GM21360 (cell line): ENCODE measurements around the gene HLA-DQA2.
"Not testable (repeated sequence)": the region's sequence is repeated elsewhere in the genome, so short reads cannot be mapped to it uniquely, and the experiment has no call there.

ENCODE experiments used
- ATAC-seq: cut with Tn5 transposase; IDR thresholded peaks from one replicate; pipeline ENCODE4 v1.9.1; 2021; ENCODE audit warnings: mild to moderate bottlenecking, moderate library complexity; ENCODE audit not compliant: unreplicated experiment

The HLA-DQA2 gene

DNA sequence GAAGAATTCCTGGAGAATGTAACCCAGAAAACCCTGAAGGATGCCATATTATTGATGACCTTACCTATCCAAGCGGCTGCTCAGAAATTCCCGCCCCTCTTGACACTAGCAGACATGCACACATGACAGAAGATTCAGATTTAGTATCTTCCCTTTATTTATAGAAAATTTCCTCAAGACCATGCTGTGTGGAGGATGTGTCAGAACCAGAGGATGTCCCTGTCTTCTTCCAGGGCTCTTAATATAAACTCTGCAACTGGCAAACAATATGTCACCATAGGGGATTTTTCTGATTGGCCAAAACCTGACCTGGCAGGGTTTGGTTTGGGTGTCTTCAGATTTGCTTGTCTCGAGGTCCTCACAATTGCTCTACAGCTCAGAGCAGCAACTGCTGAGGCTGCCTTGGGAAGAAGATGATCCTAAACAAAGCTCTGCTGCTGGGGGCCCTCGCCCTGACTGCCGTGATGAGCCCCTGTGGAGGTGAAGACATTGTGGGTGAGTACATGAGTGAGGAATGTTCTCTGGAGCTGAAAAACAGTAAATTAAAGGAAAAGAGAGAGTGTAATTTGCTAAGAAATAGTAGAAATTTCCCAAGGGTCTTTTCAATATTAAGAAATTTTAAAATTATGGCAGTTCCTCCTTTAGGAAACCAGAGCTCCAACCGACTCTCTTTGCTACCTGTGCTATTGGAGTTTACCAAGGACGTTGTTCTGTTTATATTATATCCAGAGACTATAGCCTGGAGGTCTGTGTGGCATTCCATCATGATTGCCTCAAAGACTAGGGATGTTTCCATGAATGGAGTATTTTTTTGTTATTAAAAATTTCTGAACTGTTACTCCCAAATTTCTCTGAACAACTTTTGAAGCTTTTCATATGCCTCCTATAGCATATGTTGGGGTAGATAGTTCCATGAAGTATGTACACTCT is at the start of gene HLA-DQA2:
Gene HLA-DQA2, plus strand, starts transcription at position 361 of the 930 bp plus-strand sequence. Its CDS starts 53 bp downstream, at position 414.
- no peak for ATAC-seq

DNA sequence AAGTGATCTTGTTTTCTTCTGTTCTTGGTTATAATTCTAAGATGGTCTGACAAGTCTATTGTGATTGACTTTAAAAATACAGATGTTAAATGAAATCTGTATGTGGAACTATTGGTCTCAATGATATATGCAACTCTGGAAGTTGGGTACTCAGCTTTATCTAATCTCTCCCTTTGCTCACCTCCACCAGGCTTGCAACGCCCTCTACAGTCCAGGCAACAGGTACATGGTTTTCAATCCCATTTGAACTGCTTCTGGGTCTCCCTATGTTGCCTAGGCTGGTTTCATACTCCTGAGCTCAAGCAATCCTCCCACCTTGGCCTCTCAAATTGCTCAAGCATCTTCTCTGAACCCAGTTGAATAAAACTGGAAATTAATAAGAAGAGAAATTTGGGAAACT is 49.2 kb upstream of the HLA-DQA2 start:
- ATAC-seq = no peak

DNA sequence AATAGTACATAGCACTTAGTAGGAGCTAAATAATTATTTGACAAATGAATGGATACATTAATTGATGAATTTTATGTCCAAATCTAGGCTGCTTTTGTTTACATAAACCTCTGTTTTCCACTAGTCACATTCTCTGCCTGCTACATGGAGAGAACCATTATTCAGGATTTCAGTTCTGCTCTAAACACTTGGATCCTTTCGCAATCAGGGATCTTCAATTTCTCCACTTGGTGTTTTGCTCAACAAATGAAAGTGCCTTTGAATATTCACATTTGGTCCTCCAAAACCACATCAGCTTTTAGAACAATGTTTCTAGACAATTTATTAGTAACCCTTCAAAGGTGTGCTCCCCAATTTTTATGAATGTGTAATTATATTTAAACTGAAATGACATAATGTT is 44.2 kb upstream of the HLA-DQA2 start:
- ATAC-seq = no peak

DNA sequence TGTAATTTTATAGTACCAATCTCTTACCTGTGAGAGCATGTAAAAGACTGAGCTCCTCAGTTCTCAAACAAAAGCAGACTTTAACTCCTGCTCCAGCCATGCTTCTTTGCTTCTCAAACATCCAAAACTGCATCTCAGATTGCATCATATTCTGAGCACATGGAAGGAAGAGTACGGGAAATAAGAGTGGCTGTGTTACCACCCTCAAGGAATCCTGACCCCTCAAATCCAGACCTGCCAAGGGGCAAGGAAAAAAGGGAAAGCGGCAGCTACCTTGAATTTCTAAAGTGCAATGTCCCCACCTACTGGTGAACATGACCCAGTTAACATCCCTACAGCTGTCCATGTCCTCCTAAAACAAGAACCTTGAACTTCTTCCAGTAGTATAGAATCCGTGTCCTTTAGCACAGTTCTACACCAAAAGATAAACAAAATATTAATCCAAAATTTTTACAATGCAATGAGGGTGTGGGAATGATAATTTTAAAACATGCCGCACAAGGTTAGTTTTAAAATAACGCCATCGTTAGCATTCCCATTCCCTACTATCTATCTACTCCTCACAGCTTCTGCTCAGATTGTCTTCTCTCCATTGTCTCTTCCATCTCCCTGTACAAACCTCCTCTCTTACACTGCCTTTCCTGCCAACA is 40.7 kb upstream of the HLA-DQA2 start:
- ATAC-seq = no peak

DNA sequence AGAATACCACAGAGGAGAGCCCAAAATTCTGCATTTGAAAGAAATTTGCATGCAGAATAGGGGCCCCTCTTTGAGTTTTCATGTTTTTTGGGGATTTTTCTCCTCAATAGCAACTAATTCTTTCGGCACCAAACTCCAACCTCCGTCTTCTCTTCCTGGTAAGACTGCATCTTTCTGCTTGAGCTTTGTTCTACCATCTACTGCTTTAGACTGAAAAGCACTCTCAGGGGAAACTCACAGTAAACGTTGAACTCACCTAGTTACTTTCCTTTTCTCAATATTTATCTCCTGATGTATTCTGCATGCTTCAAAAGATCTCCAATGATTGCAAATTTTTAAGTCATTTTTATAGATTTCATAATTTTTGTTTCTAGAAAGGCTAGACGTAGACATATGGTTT is 37.8 kb upstream of the HLA-DQA2 start:
- ATAC-seq = no peak

DNA sequence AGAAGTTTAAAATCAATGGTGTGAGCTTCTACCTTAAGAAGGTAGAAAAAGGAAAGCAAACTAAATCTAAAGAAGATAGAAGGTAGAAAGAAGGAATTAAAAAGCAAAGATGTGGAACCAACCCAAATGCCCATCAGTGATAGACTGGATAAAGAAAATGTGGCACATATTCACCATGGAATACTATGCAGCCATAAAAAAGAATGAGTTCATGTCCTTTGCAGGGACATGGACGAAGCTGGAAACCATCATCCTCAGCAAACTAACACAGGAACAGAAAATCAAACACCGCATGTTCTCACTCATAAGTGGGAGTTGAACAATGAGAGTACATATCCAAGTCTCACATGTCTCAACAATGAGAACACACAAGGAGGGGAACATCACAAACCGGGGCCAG is 36.0 kb upstream of the HLA-DQA2 start:
- ATAC-seq = not testable (repeated sequence)

DNA sequence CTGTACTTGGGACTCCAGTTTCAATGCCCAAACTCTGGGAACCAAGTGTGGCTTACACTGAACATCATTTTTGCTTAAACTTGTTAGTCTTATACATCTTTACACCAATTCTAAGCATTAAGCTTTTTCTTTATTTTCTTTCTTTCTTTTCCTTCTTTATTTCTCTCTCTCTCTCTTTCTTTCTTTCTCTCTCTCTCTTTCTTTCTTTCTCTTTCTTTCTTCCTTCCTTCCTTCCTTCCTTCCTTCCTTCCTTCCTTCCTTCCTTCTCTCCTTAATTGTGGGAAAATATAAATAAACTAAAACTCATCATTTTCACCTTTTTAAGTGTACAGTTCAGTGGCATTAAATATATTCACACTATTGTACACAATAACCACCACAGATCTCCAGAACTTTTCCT is 31.6 kb upstream of the HLA-DQA2 start:
- no peak for ATAC-seq

DNA sequence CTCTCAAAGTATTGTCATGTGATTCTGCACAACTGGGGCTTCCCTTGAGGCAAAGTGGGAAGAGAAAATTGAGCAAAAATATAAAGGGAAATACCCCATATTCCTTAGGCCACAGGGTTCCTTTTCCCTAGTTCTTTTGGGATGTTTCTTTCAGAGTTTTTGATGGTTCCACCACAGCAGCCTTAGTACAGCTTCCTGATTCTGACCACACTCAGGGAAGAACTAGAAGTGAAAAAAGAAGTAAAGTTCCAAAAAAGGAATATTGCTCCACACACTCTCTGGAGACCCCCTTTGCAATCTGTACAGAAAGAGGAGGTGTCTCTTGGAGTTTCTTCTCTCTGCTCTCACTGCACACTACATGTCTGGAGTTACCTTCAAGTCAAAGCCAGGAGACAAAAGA is 27.9 kb upstream of the HLA-DQA2 start:
- ATAC-seq = no peak

DNA sequence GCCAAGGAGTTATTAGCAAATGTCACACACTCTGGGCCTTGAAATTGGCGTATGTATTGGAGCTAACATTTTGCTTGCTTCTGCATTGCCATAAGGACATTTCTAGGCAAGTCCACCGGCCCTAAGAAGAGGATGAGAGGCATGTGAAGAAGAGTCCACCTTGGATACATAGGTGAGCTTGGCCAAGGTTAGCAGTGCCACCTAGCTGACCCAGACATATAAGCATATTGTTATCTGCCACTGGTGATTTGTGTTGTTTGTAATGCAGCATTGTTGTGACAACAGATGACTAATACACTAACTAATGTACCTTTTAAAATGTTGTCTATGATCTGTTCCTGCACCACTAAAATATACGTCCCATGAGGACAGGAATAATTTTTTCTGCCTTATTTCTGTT is 24.8 kb upstream of the HLA-DQA2 start:
- no peak for ATAC-seq

DNA sequence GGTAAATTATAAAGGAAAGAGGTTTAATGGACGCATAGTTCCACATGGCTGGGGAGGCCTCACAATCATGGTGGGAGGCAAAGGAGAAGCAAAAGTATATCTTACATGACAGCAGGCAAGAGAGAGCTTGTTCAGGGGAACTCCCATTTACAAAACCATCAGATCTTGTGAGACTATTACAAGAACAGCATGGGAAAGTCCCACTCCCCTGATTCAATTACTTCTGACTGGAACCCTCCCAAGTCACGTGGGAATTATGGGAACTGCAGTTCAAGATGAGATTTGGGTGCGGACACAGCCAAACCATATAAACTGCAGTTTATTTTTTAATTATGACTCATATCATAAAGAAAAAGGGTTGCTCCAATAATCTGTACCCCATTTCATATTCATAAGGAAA is 22.3 kb upstream of the HLA-DQA2 start:
- no peak for ATAC-seq

DNA sequence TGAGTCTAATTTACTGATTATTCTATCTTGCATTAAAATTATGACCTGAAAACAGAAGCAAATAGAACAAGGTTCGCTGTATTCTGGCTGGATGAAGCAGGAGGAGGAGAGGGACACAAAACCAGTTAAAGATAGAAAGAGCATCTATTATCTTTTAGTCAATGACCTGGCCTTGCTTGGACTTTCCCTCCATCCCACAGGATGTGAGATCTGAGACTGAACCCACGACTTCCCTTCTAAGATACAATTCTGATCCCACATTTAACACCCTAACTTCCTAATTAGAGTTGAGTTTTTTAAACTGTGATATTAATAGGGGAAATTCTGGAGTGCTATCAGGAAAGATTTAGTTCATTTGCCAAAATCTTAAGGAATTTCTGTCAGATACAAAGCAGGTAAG is 3.1 kb upstream of the HLA-DQA2 start:
- ATAC-seq = no peak

DNA sequence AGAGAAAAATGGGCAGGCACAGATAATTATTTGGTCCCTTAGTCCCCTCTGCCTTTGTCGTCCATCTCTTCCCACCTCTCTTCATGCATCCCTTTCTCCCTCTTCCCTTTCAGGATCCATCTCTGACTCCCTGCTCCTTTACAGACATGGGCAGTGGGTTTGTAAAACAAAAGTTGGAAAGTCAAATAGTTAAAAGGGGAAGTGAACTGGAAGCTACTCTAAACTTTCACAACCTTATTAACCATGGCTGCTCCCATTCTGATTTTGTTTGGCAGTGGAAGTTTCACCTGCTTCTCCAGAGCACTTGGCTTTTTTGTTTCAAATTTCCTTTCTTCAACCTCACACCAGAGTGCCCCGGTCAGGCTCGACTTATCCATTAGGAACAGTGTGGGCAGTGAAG is 1.2 kb downstream of the HLA-DQA2 start:
- ATAC-seq = no peak

DNA sequence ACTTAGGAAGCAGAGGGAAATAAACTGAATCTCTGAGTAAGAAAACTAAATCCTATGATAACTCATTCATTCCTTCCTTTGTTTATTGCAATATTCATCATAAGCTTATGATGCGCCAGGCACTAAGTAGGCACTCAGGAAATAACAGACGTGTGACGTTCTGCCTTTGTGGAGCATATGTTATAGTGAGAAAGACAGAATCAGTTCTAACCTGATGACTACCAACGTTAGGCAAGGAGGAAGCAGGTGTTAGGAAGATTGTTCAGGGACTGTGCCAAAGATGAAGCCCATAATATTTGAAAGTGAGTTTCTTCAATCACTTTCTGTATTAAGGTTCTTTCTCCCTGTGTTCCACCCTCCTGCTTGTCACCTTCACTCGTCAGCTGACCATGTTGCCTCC is 3.6 kb downstream of the HLA-DQA2 start:
- no peak for ATAC-seq

DNA sequence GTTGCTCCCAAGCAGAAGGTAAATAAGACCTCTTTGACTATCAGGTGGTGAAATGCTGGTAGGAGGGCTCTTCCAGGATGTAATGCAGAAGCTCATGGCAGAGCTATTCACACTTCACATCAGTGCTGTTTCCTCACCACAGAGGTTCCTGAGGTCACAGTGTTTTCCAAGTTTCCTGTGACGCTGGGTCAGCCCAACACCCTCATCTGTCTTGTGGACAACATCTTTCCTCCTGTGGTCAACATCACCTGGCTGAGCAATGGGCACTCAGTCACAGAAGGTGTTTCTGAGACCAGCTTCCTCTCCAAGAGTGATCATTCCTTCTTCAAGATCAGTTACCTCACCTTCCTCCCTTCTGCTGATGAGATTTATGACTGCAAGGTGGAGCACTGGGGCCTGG is 4.5 kb downstream of the HLA-DQA2 start:
- ATAC-seq = not testable (repeated sequence)

DNA sequence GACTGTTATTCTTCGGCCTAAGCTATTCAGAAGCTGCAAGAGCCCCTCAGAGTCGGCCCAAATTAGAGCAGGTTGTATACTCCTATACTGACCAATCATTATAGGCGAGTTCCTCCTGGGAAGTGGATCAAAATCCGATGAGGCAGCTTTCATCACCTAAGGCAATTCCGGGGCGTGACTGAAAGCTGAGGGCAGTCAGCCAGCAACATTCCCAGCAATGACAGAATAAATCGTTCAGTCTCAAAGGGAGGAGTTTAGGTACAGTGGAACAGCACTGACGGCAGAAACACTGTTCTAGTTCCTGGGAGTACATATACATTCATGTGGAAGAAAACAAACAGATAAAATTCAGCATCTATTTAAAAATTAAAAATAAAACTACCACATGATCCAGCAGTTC is 11.4 kb downstream of the HLA-DQA2 start:
- no peak for ATAC-seq

DNA sequence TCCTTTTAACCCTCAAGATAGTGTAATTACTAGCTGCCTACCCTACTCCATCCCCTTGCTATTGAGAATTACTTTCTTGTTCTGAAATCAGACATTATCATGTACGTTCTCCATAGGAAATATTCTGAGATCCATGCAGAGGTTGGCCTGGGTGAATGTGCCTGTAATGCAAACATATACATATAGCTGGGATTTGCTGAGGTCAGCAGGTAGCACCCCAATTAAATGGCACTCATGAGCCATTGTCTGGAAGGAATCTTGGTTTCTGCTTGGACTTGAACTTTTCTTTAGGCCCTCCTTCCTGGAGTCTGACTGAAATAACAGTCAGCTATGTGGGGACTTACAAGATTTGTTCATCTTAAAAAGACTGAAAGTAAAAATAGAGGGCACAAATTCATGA is 18.5 kb downstream of the HLA-DQA2 start:
- ATAC-seq = no peak

DNA sequence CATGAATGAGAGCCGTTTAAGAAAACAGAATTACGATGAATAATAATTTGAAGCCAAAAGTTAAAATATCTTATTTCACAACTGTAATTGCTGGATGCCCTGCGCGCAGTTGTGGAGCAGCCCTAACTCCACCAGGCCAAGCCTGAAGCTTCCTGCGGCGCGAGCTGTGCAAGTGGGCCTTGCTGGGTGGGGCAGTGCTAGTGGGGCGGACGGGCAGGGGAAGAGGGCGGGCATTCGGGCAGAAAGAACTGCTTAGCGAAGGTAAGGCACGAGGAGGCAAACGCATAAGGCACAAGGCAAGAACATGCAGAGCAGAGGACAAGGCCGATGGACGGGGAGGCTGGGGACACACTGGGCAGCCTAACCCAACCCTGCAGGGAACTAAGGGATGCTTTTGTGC is 19.9 kb downstream of the HLA-DQA2 start:
- no peak for ATAC-seq

DNA sequence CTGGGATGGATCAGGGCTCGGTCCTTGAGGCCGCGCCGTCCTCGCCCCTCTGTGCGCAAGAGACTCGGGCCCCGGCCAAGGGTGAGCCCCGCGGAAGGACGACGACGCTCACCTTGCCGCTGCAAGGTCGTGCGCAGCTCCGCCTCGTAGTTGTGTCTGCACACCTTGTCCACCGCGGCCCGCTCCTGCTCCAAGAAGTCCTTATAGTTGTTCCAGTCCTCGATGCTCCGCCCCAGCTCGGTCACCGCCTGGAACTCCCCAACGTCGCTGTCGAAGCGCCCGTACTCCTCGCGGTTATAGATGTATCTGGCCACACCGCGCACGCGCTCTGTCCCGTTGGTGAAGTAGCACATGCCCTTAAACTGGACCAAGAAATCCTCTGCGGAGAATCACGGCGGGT is 20.4 kb downstream of the HLA-DQA2 start:
- no peak for ATAC-seq

DNA sequence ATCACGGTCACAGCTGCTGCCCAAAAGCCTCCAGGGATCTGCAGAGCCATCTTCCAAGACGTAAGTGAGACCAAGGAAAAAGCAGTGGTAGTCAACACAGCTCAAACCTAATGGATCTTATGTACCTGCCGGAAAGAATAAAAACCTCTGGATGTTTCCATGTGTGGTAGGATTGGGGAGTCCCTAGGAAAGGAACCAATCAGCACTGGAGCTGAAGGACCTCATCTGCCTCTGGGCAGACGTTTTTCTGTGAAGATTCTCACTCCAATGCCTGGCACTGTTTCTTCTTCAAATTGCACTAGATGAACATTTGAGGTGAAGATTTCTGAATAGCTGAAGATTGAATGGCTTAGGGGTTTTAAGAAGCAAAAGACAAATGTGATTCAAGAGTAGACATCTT is 22.2 kb downstream of the HLA-DQA2 start, which contains the start of gene HLA-DQB2:
Gene HLA-DQB2, minus strand, starts transcription at position 112 of the 400 bp plus-strand sequence. Its CDS starts 62 bp downstream, at position 50.
- ATAC-seq = no peak

DNA sequence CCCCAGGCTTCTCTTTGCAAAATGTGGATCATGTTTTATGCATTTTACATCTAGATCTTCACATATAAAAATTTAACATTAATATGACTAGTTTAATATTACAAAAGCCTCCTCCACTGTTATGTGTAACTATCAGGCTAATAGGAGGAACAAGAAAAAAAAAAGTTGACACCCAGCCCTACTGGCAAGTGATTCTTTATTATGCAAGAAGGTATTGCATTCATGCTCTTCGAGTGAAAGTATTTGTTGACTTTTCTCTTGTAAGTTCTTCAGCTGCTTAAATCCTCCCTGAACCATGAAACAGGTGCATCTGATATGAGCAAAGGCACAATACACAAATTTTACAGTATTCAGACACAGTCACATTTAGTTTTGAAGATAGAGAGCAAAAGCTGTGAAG is 22.9 kb downstream of the HLA-DQA2 start:
- no peak for ATAC-seq

DNA sequence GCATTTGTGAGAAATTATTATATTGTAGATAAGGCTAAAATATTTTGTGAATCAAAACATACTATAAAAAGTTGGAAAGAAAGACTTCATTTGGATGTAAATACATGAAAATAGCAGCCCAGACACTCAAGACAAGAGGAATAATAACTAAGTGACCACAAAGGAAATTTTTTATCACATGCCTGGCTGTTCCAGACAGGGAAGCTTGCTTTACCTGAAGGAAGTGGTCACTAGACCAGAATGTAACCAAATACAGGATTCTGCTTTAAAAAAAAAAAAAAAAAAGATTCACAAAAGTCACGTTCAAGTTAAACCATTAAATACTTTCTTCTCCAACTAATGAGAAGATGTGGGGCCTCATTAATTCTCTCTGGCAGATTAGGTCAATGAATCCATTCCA is 31.5 kb downstream of the HLA-DQA2 start:
- ATAC-seq = no peak

DNA sequence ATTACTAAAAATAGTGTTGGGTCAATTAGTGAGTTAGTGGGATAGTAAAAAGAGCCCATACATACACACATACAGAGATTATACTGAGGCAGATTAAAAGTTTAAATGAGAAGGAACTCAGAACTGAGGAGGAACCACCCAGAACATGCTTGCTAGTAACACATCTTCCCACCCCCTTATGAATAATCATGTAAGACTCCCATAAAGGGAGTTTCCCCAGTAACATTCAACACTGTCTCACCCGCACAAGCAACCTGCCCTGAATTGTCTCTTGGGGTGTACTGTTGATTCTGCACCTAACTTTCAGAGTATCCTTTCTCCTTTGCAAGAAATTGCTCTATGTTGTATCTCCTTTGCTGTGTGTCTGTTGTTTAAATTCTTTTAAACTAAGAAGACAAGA is 33.2 kb downstream of the HLA-DQA2 start:
- ATAC-seq = no peak
